PC-3 (cell line): ENCODE measurements around the gene ILDR2.

ENCODE experiments used
- EZH2 ChIP-seq: fragments of 300-600 bp; sonication (generic); IDR thresholded peaks from one replicate; pipeline ENCODE4 v1.6.1; 2017; ENCODE audit warnings: antibody characterized with exemption, mild to moderate bottlenecking, low read length; ENCODE audit not compliant: unreplicated experiment
- EZH2phosphoT487 ChIP-seq: fragments of 300-600 bp; sonication (generic); IDR thresholded peaks from 2 replicates; pipeline ENCODE4 v1.6.1; 2018; ENCODE audit warnings: mild to moderate bottlenecking, antibody characterized with exemption, low read length, borderline replicate concordance
- TF ChIP-seq, protein P1 (sequence below): fragments of 300-600 bp; sonication (generic); conservative IDR thresholded peaks from 2 replicates; pipeline ENCODE4 v1.5.1; 2017; ENCODE audit warnings: antibody characterized with exemption, low read depth, mild to moderate bottlenecking, low read length

DNA sequence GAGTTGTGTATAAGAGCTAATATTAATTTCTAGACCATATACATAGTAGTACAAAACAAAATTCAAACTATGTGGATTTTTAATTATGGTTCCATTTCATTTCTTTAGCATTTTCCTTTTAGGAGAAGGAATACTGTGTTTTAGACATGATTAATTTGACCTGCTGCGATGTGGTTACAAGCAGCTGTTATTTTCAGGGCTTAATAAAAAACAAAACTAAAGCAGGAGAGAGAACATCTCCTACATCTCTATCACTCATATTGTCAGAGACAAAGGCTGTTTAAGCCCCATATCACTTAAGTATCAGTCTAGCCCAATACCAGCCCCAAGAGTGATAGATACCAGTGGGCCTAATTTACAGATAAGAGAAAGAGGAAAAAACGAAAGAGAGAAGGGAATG lies 47.6 kb downstream of the ILDR2 start:
- TF ChIP-seq, protein P1, sequence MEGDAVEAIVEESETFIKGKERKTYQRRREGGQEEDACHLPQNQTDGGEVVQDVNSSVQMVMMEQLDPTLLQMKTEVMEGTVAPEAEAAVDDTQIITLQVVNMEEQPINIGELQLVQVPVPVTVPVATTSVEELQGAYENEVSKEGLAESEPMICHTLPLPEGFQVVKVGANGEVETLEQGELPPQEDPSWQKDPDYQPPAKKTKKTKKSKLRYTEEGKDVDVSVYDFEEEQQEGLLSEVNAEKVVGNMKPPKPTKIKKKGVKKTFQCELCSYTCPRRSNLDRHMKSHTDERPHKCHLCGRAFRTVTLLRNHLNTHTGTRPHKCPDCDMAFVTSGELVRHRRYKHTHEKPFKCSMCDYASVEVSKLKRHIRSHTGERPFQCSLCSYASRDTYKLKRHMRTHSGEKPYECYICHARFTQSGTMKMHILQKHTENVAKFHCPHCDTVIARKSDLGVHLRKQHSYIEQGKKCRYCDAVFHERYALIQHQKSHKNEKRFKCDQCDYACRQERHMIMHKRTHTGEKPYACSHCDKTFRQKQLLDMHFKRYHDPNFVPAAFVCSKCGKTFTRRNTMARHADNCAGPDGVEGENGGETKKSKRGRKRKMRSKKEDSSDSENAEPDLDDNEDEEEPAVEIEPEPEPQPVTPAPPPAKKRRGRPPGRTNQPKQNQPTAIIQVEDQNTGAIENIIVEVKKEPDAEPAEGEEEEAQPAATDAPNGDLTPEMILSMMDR = no peak
- TF ChIP-seq EZH2 (no peak), EZH2phosphoT487 (no peak)
